GM19328 (cell line): Measurements from ENCODE around the gene SHB.

Source experiments
- ATAC-seq: cut with Tn5 transposase; IDR thresholded peaks from one replicate; pipeline ENCODE4 v1.9.1; 2021; ENCODE audit warnings: mild to moderate bottlenecking, moderate library complexity; ENCODE audit not compliant: unreplicated experiment

Gene SHB

GRCh38 chr9:37942621-37943344 is 126.2 kb downstream of the SHB start:
- ATAC-seq: no peak

GRCh38 chr9:37941253-37941652 is 127.8 kb downstream of the SHB start:
- no peak for ATAC-seq

- no peak for ATAC-seq
Observed at GRCh38 chr9:37939575-37940095, 129.4 kb downstream of the SHB start.

- no peak for ATAC-seq
Observed at GRCh38 chr9:37938121-37938891, 130.7 kb downstream of the SHB start.

- no peak for ATAC-seq
Observed at GRCh38 chr9:37937366-37937765, 131.7 kb downstream of the SHB start.

- ATAC-seq: no peak
Observed at GRCh38 chr9:37936965-37937364, 132.1 kb downstream of the SHB start.

GRCh38 chr9:37936376-37936775 is 132.7 kb downstream of the SHB start:
- ATAC-seq: no peak

GRCh38 chr9:37935096-37935495 is 133.9 kb downstream of the SHB start:
- no peak for ATAC-seq

- no peak for ATAC-seq
Observed at GRCh38 chr9:37931592-37931991, 137.4 kb downstream of the SHB start.

GRCh38 chr9:37929441-37929895 is 139.6 kb downstream of the SHB start:
- ATAC-seq: no peak

GRCh38 chr9:37928552-37929430 is 140.2 kb downstream of the SHB start:
- no peak for ATAC-seq

- ATAC-seq: no peak
Observed at GRCh38 chr9:37927601-37928551, 141.2 kb downstream of the SHB start.

- ATAC-seq: no peak
Observed at GRCh38 chr9:37927132-37927531, 141.9 kb downstream of the SHB start.

- no peak for ATAC-seq
Observed at GRCh38 chr9:37926737-37927118, 142.3 kb downstream of the SHB start.

- ATAC-seq: no peak
Observed at GRCh38 chr9:37925786-37926736, 143.0 kb downstream of the SHB start.

GRCh38 chr9:37925006-37925405 is 144.0 kb downstream of the SHB start:
- no peak for ATAC-seq

GRCh38 chr9:37924538-37924937 is 144.5 kb downstream of the SHB start:
- no peak for ATAC-seq

GRCh38 chr9:37923796-37924427 is 145.1 kb downstream of the SHB start:
- no peak for ATAC-seq
